ENCODE data around the gene TSC1.

Gene TSC1

GRCh38 chr9:132857616-132858342 is 86.6 kb downstream of the TSC1 start:
- DNase-seq = peak; percentile 67

DNA sequence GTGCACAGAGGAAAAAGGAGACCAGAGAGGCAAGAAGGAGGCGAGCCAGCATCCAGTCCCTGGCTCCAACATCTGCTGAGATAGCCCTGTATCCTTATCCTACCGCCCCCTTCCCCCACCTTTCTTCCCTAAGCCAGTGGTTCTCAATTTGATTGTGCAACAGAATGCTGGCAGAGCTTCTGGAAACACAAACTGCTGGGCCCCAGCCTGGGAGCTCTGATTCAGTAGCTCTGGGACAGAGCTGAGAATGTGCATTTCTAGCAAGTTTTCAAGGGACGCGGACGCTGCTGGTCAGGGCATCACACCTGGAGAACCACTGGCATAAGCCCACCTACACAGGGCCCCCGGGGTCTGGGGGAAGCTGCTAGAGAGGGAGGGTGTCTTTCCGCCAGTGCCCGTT is 87.4 kb downstream of the TSC1 start:
- peak; percentile 79 for DNase-seq

- DNase-seq = no peak
Measured at GRCh38 chr9:132855904-132856303, 88.5 kb downstream of the TSC1 start.

DNA sequence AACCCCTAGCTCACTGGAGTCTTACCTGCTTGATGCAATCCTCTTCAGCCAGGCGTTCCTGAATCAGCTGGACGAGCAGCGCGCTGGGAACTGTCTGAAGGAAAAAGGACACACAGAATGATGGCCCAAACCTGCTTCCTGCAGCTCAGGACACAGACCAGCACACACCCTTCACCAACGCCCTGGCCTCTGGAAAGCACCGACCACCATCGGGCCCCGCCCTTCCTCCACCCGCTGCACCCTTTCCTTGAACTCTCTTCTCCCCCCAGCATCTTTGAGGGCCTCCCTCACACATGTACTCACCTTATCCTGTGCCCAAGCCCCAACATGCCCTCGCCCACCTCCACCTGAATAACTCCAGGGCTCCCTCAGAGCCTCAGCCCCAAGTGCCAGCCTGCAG is 89.6 kb downstream of the TSC1 start:
- DNase-seq = no peak

GRCh38 chr9:132853482-132853881 is 90.9 kb downstream of the TSC1 start:
- DNase-seq = no peak

DNA sequence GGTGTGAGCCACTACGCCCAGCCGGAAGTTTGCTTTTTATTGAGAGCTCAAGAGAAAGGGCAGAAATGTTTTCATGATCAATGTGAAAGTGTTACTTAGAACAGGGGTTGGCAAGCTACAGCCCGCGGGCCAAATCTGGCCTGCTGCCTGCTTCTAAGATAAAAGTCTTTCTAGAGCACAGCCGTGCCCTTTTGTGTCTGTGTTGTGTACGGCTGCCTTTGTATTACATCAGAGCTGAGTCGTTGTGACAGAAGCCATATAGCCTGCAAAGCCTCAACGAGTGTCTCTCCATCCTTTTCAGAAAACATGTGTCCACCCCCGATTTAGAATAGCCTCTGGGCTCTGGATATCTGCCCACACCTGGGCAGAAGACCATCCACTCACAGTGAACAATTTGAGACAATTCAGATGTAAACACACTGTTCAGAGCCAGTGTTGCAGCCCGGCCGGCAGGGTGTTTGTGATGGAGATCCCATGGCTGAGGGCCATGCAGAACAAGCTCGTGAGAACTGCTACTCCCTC is 95.2 kb downstream of the TSC1 start:
- DNase-seq = no peak

DNA sequence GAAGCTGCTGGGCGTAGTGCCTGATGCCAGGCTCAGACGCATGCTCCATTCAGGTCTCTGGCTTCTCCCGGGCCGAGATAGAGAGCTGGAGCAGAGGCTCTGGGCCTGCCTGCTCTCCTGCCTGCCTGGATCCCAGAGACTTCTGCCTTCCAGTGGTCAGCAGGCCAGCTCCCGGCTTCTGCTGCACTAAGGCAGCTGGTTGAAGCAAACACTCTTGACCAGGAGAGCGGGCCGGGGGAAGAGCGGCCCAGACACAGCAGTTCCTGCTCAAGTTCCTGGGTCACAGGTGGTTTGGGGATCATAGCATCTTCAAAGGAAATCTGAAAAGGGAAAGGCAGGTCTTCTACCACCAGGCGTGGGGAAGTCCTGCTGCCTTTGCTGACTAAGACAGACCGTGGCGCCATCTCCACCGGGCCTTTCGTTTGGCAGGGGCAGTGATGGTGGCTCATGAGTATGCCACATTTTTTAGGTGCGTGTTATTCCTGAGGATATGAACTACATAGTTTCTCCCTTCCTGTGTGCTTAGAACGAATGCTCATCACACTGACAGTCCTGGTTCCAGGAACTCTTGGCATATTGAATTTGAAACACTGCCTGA is 97.4 kb downstream of the TSC1 start:
- no peak for DNase-seq

- DNase-seq = no peak
Measured at GRCh38 chr9:132846109-132846917, 98.1 kb downstream of the TSC1 start.

- DNase-seq = no peak
Measured at GRCh38 chr9:132842124-132843044, 102.0 kb downstream of the TSC1 start.
